Erythroblast (primary cell): ENCODE results near the gene PLCH2.

Experiments used
- GATA1 ChIP-seq: IDR thresholded peaks from 2 replicates; pipeline ENCODE4 v1.6.1; 2011; ENCODE audit warnings: low read depth, mild to moderate bottlenecking, control low read depth, low read length, moderate library complexity
- POLR2A ChIP-seq: IDR thresholded peaks from 2 replicates; pipeline ENCODE4 v1.6.1; 2011; ENCODE audit warnings: mild to moderate bottlenecking, low read length

- TF ChIP-seq POLR2A: no peak
- TF ChIP-seq GATA1: no peak
Observed at GRCh38 chr1:2426540-2426939, 49.5 kb upstream of the PLCH2 start.
